Spinal cord (tissue), 10 donors: ENCODE data around the gene EMC6. TPM values are rescaled to one million over a fixed set of nuclear protein-coding genes. Genes with fewer than 3 reads are reported as not detected.

Source experiments
- DNase-seq, 6 donors: peaks; one replicate each; pipeline versions ENCODE4 v3.0.0 to v3.0.0-alpha.2; 2013 to 2015; ENCODE audit warnings: low spot score in 6 of 6, low read depth in 4 of 6
- H3K27ac ChIP-seq: one replicate; pipeline ENCODE4 v1.5.1; 2013; ENCODE audit warnings: low read depth, low read length, control low read depth
- H3K27me3 ChIP-seq: one replicate; pipeline ENCODE4 v1.6.1; 2013; ENCODE audit warnings: low read length; ENCODE audit not compliant: control insufficient read depth, insufficient read depth
- H3K36me3 ChIP-seq: one replicate; pipeline ENCODE4 v1.6.1; 2013; ENCODE audit warnings: low read length; ENCODE audit not compliant: control insufficient read depth, insufficient read depth
- H3K4me1 ChIP-seq: one replicate; pipeline ENCODE4 v1.6.1; 2013; ENCODE audit warnings: low read length; ENCODE audit not compliant: control insufficient read depth, insufficient read depth
- H3K4me3 ChIP-seq: one replicate; pipeline ENCODE4 v1.5.1; 2013; ENCODE audit warnings: low read depth, low read length, control low read depth
- H3K9me3 ChIP-seq: one replicate; pipeline ENCODE4 v1.6.1; 2013; ENCODE audit warnings: low read length; ENCODE audit not compliant: control insufficient read depth, insufficient read depth
- WGBS: methylation state at CpG from one replicate; pipeline ENCODE4 v1.1.5; 2013; ENCODE audit warnings: missing lambda C conversion rate; ENCODE audit not compliant: insufficient coverage; 5-methylcytosine and 5-hydroxymethylcytosine counted together
- polyA plus RNA-seq, 2 donors: library from polyadenylated mRNA; unstranded; fragments of 120-200 nt; gene quantifications; one replicate each; pipeline ENCODE4 v1.2.1, GENCODE V29; 2013; ENCODE audit not compliant: insufficient read length in 2 of 2
- total RNA-seq, 2 donors: library from RNA; depleted of rRNA in 1 of 2; stranded (reverse); fragments of 120-200 nt in 1 of 2; fragments of >200 nt in 1 of 2; gene quantifications; one replicate each; pipeline versions ENCODE4 v1.2.3 to v1.2.4, GENCODE V29; 2013 to 2014
- donor health status: healthy.

Gene EMC6
- total and polyA plus RNA-seq, 4 donors = 11.0 to 48.1 (median 31.2) TPM

DNA sequence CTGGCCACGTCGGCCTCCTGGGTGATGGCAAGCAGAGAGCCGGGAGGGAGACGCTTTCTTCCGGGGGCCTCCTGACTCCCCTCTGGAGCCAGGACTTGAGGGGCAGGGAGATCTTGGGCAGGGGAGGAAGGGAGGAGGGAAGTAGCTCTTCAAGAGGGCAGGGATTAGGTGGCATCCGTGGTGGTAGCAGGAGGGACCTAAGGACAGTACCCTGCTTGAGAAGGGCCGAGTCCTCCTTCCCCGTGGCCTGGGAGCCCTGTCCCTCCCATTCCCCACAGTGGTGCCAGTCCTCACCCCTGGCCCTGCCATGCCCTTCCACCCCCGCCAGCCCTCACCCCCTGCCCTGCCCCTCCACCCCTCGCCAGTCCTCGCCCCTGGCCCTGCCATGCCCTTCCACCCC is 12.8 kb upstream of the EMC6 start:
- 92% methylated on average over 7 of the region's 11 CpGs for WGBS
- no peak for DNase-seq
- peaks cover 34% of the 10 kb centered on the region for H3K4me1 ChIP-seq
- no peaks in the 10 kb centered on the region for H3K27me3 ChIP-seq
- H3K9me3 ChIP-seq = no peaks in the 10 kb centered on the region
- no peak overlapping the region for H3K27ac ChIP-seq
- H3K36me3 ChIP-seq = peaks cover 63% of the 10 kb centered on the region
- H3K4me3 ChIP-seq = no peak overlapping the region

DNA sequence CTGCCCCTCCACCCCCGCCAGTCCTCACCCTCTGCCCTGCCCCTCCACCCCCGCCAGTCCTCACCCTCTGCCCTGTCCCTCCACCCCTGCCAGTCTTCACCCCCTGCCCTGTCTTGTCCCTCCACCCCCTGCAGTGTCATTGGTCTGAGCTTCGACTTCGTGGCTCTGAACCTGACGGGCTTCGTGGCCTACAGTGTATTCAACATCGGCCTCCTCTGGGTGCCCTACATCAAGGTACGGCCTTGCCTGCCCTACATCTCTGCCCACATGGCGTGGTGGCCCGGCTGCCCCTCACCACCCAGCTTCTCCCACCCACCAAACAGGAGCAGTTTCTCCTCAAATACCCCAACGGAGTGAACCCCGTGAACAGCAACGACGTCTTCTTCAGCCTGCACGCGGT is 12.3 kb upstream of the EMC6 start:
- H3K4me1 ChIP-seq = peaks cover 34% of the 10 kb centered on the region
- H3K9me3 ChIP-seq = no peaks in the 10 kb centered on the region
- no peaks in the 10 kb centered on the region for H3K27me3 ChIP-seq
- no peak overlapping the region for H3K27ac ChIP-seq
- DNase-seq = no peak
- no peak overlapping the region for H3K4me3 ChIP-seq
- 82% methylated on average over 9 of the region's 16 CpGs for WGBS
- peaks cover 66% of the 10 kb centered on the region for H3K36me3 ChIP-seq

DNA sequence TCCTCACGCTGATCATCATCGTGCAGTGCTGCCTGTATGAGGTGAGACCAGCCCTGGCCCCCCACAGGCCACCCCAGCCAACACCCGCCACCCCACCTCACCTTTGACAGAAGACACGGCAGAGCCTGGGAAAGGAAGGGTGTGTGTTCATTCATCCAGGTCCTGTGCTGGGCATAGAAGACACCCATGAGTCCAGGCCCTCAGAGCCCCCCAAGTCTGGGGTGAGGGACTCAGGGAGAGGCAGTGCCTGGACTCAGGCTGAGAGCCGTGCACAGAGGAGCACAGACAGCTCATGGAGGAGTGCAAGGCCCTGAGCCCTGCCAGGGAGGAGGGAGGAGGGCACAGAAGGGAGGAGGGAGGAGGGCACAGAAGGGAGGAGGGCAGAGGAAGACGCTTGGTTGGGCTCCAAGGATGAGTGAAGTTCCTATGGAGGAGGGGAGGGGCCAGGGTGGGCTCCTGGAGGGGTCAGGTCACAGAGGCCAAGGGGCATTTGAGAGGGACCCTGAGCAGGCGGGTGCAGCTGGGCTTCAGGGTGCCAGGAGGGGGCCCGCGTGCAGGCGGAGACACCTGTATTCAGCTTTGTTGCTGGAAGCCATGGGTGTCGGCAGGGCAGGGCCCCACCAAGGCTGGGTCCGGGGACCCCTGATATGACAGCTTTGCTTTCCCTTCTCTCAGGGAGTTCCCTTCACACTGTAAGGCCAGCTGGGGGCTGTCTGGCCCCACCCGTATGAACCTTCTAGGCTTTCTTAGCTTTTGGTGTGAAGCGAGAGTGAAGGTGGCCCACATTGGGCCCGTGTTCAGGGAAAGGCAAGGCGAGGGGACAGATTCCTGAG is 11.6 kb upstream of the EMC6 start:
- H3K36me3 ChIP-seq = peaks cover 71% of the 10 kb centered on the region
- DNase-seq = no peak
- H3K27ac ChIP-seq = no peak overlapping the region
- H3K27me3 ChIP-seq = no peaks in the 10 kb centered on the region
- H3K9me3 ChIP-seq = no peaks in the 10 kb centered on the region
- no peak overlapping the region for H3K4me3 ChIP-seq
- WGBS = 91% methylated on average over 12 of the region's 16 CpGs
- H3K4me1 ChIP-seq = peaks cover 34% of the 10 kb centered on the region

DNA sequence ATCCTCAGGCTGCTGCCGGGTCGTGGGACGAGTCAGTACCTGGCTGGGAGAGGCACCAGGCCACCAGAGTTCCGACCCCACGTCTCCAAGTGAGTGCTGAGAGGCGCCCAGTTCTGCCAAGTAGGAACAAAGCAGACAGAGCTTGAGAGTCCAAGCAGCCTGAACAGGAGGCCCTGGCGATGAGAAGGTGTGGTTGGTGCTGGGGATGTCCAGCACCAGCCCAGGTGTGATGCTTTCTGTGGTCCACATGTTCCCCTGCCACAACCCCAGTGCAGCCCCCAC is 11.1 kb upstream of the EMC6 start:
- Histone ChIP-seq H3K27me3 (no peaks in the 10 kb centered on the region), H3K36me3 (peaks cover 74% of the 10 kb centered on the region), H3K4me3 (no peak overlapping the region), H3K4me1 (peaks cover 37% of the 10 kb centered on the region), H3K9me3 (no peaks in the 10 kb centered on the region), H3K27ac (no peak overlapping the region)
- DNase-seq = no peak
- WGBS = 96% methylated on average over 7 of the region's 7 CpGs

DNA sequence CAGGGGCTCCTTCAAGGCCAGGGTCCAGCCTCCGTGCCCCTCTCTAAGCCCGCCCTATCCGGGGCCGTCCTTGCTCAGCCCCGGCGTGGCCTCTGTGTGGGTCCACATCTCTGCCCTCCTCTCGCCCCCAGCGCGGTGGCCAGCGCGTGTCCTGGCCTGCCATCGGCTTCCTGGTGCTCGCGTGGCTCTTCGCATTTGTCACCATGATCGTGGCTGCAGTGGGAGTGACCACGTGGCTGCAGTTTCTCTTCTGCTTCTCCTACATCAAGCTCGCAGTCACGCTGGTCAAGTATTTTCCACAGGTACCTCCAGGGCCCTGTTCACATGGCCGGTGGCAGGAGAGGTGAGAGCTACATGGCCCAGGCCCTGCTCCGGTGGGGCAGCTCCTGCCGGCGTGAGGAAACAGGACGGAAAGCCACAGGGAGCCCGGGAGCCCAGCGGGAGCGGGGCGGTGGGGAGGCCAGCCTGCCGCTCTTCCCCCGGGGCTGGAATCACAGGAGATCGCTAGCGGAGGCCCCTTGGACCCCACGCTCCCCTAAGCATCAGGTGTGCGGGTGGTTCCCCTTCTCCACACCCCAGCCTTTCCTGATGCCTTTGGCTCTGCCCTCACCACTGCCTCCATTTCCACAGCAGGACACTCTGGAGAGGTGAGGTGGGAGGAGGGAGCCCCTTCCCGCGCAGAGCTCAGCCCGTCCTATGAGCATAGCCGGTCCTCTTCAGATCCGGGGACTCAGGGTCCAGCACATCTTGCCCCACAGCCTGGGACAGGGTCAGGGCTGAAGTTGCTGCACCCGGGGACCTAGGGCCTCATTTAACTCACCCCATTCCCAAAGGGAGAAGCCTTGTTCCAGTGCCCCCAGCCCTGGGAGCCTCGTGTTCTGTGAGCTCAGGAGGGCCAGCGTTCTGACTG is 10.5 kb upstream of the EMC6 start:
- 90% methylated on average over 38 of the region's 42 CpGs for WGBS
- peaks cover 79% of the 10 kb centered on the region for H3K36me3 ChIP-seq
- no peak overlapping the region for H3K27ac ChIP-seq
- H3K27me3 ChIP-seq = no peaks in the 10 kb centered on the region
- no peaks in the 10 kb centered on the region for H3K9me3 ChIP-seq
- H3K4me3 ChIP-seq = no peak overlapping the region
- DNase-seq = no peak
- H3K4me1 ChIP-seq = peaks cover 41% of the 10 kb centered on the region

DNA sequence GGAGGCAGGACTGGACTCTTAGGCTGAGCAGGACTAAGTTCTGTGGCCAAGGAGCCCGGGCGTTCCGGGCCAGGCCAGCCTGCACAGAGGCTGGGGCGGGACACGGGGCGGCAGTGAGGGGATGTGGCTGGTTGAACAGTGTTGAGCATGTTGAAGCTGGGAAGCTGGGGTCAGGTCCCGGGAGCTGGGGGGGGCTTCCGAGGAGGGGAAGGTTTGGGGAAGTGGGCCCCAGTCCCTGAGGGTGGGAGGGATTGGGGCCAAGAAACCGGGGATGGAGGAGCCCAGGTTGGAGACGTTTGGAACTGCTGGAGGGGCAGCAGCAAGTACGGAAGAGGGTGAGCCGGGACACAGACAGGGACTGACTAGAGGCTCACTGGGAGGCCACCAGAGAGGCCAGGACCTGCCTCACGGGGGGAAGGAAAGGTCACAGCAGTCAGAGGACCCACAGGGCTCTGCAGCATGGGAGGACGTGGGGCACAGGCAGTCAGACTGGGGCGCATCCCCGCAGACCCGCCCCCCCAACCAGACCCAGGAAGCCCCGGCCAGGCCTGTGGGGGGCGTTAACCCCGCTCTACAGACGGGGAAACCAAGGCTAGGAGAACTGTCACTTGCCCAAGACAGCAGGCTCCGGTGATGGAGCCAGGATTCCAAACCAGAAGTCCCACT is 9.7 kb upstream of the EMC6 start:
- 77% methylated on average over 21 of the region's 22 CpGs for WGBS
- H3K27ac ChIP-seq = peak overlapping the region; percentile 78
- no peaks in the 10 kb centered on the region for H3K9me3 ChIP-seq
- DNase-seq = no peak
- H3K27me3 ChIP-seq = no peaks in the 10 kb centered on the region
- H3K4me1 ChIP-seq = peaks cover 45% of the 10 kb centered on the region
- peaks cover 87% of the 10 kb centered on the region for H3K36me3 ChIP-seq
- no peak overlapping the region for H3K4me3 ChIP-seq

DNA sequence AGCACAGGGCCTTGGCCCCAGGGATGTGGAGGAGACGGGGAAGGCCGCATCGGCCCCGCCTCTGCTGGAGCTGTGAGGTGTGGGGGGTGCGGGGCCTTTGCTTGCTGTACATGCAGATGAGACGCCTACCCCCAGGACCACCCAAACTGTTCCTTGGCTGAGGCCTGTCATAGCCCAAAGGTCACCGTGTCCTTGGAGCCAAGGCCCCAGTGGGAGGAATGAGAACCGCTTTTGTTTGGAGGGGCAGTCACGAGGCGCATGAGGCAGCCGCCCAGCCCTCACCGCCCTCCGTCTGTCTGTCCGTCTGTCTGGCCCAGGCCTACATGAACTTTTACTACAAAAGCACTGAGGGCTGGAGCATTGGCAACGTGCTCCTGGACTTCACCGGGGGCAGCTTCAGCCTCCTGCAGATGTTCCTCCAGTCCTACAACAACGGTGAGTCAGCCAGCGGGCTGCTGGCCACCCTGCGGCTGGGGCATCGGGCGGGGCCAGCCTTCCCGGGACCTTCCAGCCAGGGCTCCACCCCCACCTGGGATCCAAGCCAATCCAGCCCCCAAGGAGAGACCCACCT is 9.0 kb upstream of the EMC6 start:
- peaks cover 94% of the 10 kb centered on the region for H3K36me3 ChIP-seq
- H3K27ac ChIP-seq = peak overlapping the region; percentile 78
- H3K4me1 ChIP-seq = peaks cover 45% of the 10 kb centered on the region
- H3K27me3 ChIP-seq = no peaks in the 10 kb centered on the region
- DNase-seq = peak in 1 of 6 donors; percentile 36
- no peak overlapping the region for H3K4me3 ChIP-seq
- WGBS = 72% methylated on average over 14 of the region's 22 CpGs
- H3K9me3 ChIP-seq = no peaks in the 10 kb centered on the region

DNA sequence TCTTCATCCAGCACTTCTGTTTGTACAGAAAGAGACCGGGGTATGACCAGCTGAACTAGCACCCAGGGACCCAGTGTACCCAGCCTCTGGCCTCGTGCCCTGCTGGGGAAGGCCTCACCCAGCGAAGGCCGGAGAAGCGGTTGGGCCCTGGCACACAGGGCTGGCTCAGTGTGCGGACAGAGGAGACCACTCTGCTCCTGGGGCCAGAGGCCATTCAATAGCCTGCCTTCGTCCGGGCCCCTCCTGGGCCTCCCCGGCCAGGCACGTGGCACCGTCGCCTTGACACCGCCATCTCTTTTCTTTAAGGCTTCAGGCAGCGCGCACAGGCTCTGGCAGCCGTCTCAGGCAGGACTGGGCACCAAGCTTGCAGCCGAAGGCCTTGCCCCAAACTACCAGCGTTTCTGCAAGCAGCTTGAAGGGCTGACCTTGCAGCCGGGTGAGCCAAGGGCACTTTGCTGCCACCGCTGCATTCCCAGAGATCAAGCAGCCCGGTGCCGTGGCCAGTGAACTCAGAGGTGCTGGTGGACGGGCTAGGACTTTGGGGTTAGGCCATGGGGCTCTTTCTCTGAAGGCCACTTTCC is 8.2 kb upstream of the EMC6 start:
- Histone ChIP-seq H3K27me3 (no peaks in the 10 kb centered on the region), H3K36me3 (peaks cover 91% of the 10 kb centered on the region), H3K4me3 (no peak overlapping the region), H3K4me1 (peaks cover 48% of the 10 kb centered on the region), H3K27ac (peak overlapping the region; percentile 78), H3K9me3 (no peaks in the 10 kb centered on the region)
- 84% methylated on average over 23 of the region's 23 CpGs for WGBS
- no peak for DNase-seq
